Epithelial cell of proximal tubule (primary cell): Measurements from ENCODE around the gene CNTN5. TPM values are rescaled to one million over a fixed set of nuclear protein-coding genes. Genes with fewer than 3 reads are reported as not detected.

Experiments
- DNase-seq: peaks from one replicate; pipeline ENCODE4 v3.0.0-alpha.2; 2011; ENCODE audit warnings: low read depth
- H3K4me3 ChIP-seq: 2 replicates; pipeline ENCODE4 v1.5.1; 2011; ENCODE audit warnings: low read depth, mild to moderate bottlenecking, low read length
- CTCF ChIP-seq: conservative IDR thresholded peaks from 2 replicates; pipeline ENCODE4 v1.5.1; 2012; ENCODE audit warnings: low read depth, mild to moderate bottlenecking, low read length
- total RNA-seq: library from RNA; depleted of rRNA; stranded (reverse); fragments of >200 nt; gene quantifications from 2 replicates; pipeline ENCODE4 v1.2.3, GENCODE V29; 2015

Gene CNTN5
- total RNA-seq, 1 donor from 2014 or later: not detected

- no peak for DNase-seq
- no peak overlapping the region for H3K4me3 ChIP-seq
- no peak for TF ChIP-seq CTCF
Measured at GRCh38 chr11:99234534-99234933, 213.8 kb downstream of the CNTN5 start.

GRCh38 chr11:99238401-99238800 is 217.7 kb downstream of the CNTN5 start:
- DNase-seq: no peak
- H3K4me3 ChIP-seq: no peak overlapping the region
- TF ChIP-seq CTCF: no peak

- no peak for TF ChIP-seq CTCF
- DNase-seq: no peak
- H3K4me3 ChIP-seq: no peak overlapping the region
Measured at GRCh38 chr11:99240192-99241030, 219.7 kb downstream of the CNTN5 start.

GRCh38 chr11:99241066-99241465 is 220.3 kb downstream of the CNTN5 start:
- TF ChIP-seq CTCF: no peak
- no peak overlapping the region for H3K4me3 ChIP-seq
- no peak for DNase-seq

- DNase-seq: no peak
- no peak overlapping the region for H3K4me3 ChIP-seq
- no peak for TF ChIP-seq CTCF
Measured at GRCh38 chr11:99244613-99245012, 223.9 kb downstream of the CNTN5 start.

GRCh38 chr11:99246199-99246598 is 225.4 kb downstream of the CNTN5 start:
- TF ChIP-seq CTCF: no peak
- H3K4me3 ChIP-seq: no peak overlapping the region
- DNase-seq: no peak

- DNase-seq: no peak
- H3K4me3 ChIP-seq: no peak overlapping the region
- TF ChIP-seq CTCF: no peak
Measured at GRCh38 chr11:99256614-99257013, 235.9 kb downstream of the CNTN5 start.
